NCI-H1694 (cell line): ENCODE measurements around the gene YEATS4.

Source experiments
- DNase-seq: peaks from one replicate; lab custom pipeline; 2025; lab: John Stamatoyannopoulos, UW

Gene YEATS4

GRCh38 chr12:69342421-69342820, 17.1 kb upstream of the YEATS4 start:
- no peak for DNase-seq

- DNase-seq: no peak
Observed at GRCh38 chr12:69343357-69343756, 16.2 kb upstream of the YEATS4 start.

GRCh38 chr12:69343885-69344612, 15.5 kb upstream of the YEATS4 start:
- no peak for DNase-seq

- no peak for DNase-seq
Observed at GRCh38 chr12:69345077-69345476, 14.5 kb upstream of the YEATS4 start.

GRCh38 chr12:69345742-69346141, 13.8 kb upstream of the YEATS4 start:
- DNase-seq: no peak

GRCh38 chr12:69348162-69348938, 11.2 kb upstream of the YEATS4 start, which contains the start of gene LYZ:
Gene LYZ (plus strand): TSS chr12:69348381. CDS start chr12:69348409, 28 bp downstream.
- no peak for DNase-seq

GRCh38 chr12:69350002-69350626, 9.4 kb upstream of the YEATS4 start:
- no peak for DNase-seq

GRCh38 chr12:69350777-69351176, 8.8 kb upstream of the YEATS4 start:
- no peak for DNase-seq

GRCh38 chr12:69351462-69352236, 7.9 kb upstream of the YEATS4 start:
- no peak for DNase-seq

GRCh38 chr12:69352904-69353303, 6.6 kb upstream of the YEATS4 start:
- DNase-seq: no peak

GRCh38 chr12:69354172-69354555, 5.4 kb upstream of the YEATS4 start:
- no peak for DNase-seq

GRCh38 chr12:69354556-69355187, 4.9 kb upstream of the YEATS4 start:
- no peak for DNase-seq

GRCh38 chr12:69355363-69356028, 4.0 kb upstream of the YEATS4 start:
- no peak for DNase-seq

GRCh38 chr12:69360348-69360672, 767 bp downstream of the YEATS4 start:
- DNase-seq: no peak

GRCh38 chr12:69366796-69367195, 7.3 kb downstream of the YEATS4 start:
- DNase-seq: no peak

- no peak for DNase-seq
Observed at GRCh38 chr12:69368171-69368570, 8.6 kb downstream of the YEATS4 start.

GRCh38 chr12:69383074-69383473, 23.5 kb downstream of the YEATS4 start:
- DNase-seq: no peak

GRCh38 chr12:69385038-69385437, 25.5 kb downstream of the YEATS4 start:
- no peak for DNase-seq

- no peak for DNase-seq
Observed at GRCh38 chr12:69386921-69387320, 27.4 kb downstream of the YEATS4 start.

GRCh38 chr12:69388371-69388770, 28.8 kb downstream of the YEATS4 start:
- peak; percentile 41 for DNase-seq

- DNase-seq: no peak
Observed at GRCh38 chr12:69389831-69390230, 30.3 kb downstream of the YEATS4 start.
